Measurements from ENCODE around the gene NCOA1.
"Not testable (repeated sequence)": the region's sequence is repeated elsewhere in the genome, so short reads cannot be mapped to it uniquely, and the experiment has no call there.

The NCOA1 gene

GRCh38 chr2:24533574-24533973 is 42.5 kb downstream of the NCOA1 start:
- not testable (repeated sequence) for DNase-seq (ENCODE audit: low read depth in 1 of 2, low spot score in 1 of 2)

- DNase-seq (ENCODE audit: low read depth in 1 of 2, low spot score in 1 of 2): no peak
Observed at GRCh38 chr2:24538720-24539119, 47.7 kb downstream of the NCOA1 start.

GRCh38 chr2:24539258-24539657 is 48.2 kb downstream of the NCOA1 start:
- DNase-seq (ENCODE audit: low read depth in 1 of 2, low spot score in 1 of 2): no peak

- no peak for DNase-seq (ENCODE audit: low read depth in 1 of 2, low spot score in 1 of 2)
Observed at GRCh38 chr2:24540011-24540477, 49.0 kb downstream of the NCOA1 start.

GRCh38 chr2:24541621-24542020 is 50.6 kb downstream of the NCOA1 start:
- DNase-seq (ENCODE audit: low read depth in 1 of 2, low spot score in 1 of 2): no peak

- no peak for DNase-seq (ENCODE audit: low read depth in 1 of 2, low spot score in 1 of 2)
Observed at GRCh38 chr2:24542269-24542872, 51.3 kb downstream of the NCOA1 start.

- no peak for DNase-seq (ENCODE audit: low read depth in 1 of 2, low spot score in 1 of 2)
Observed at GRCh38 chr2:24543252-24543651, 52.2 kb downstream of the NCOA1 start.

GRCh38 chr2:24544456-24545115 is 53.5 kb downstream of the NCOA1 start:
- no peak for DNase-seq (ENCODE audit: low read depth in 1 of 2, low spot score in 1 of 2)

GRCh38 chr2:24546669-24547068 is 55.6 kb downstream of the NCOA1 start:
- DNase-seq (ENCODE audit: low read depth in 1 of 2, low spot score in 1 of 2): no peak

GRCh38 chr2:24548058-24548457 is 57.0 kb downstream of the NCOA1 start:
- no peak for DNase-seq (ENCODE audit: low read depth in 1 of 2, low spot score in 1 of 2)

- DNase-seq (ENCODE audit: low read depth in 1 of 2, low spot score in 1 of 2): not testable (repeated sequence)
Observed at GRCh38 chr2:24550301-24550700, 59.2 kb downstream of the NCOA1 start.

- no peak for DNase-seq (ENCODE audit: low read depth in 1 of 2, low spot score in 1 of 2)
Observed at GRCh38 chr2:24551016-24551415, 60.0 kb downstream of the NCOA1 start.

GRCh38 chr2:24552836-24553235 is 61.8 kb downstream of the NCOA1 start:
- DNase-seq (ENCODE audit: low read depth in 1 of 2, low spot score in 1 of 2): no peak

GRCh38 chr2:24558781-24559472 is 67.9 kb downstream of the NCOA1 start:
- no peak for DNase-seq (ENCODE audit: low read depth in 1 of 2, low spot score in 1 of 2)

- no peak for DNase-seq (ENCODE audit: low read depth in 1 of 2, low spot score in 1 of 2)
Observed at GRCh38 chr2:24559473-24560113, 68.5 kb downstream of the NCOA1 start.

GRCh38 chr2:24565537-24565936 is 74.5 kb downstream of the NCOA1 start:
- no peak for DNase-seq (ENCODE audit: low read depth in 1 of 2, low spot score in 1 of 2)

GRCh38 chr2:24566209-24566608 is 75.2 kb downstream of the NCOA1 start:
- no peak for DNase-seq (ENCODE audit: low read depth in 1 of 2, low spot score in 1 of 2)

GRCh38 chr2:24566630-24567029 is 75.6 kb downstream of the NCOA1 start:
- no peak for DNase-seq (ENCODE audit: low read depth in 1 of 2, low spot score in 1 of 2)

- no peak for DNase-seq (ENCODE audit: low read depth in 1 of 2, low spot score in 1 of 2)
Observed at GRCh38 chr2:24568551-24568950, 77.5 kb downstream of the NCOA1 start.

GRCh38 chr2:24569565-24569964 is 78.5 kb downstream of the NCOA1 start:
- not testable (repeated sequence) for DNase-seq (ENCODE audit: low read depth in 1 of 2, low spot score in 1 of 2)

GRCh38 chr2:24570225-24570624 is 79.2 kb downstream of the NCOA1 start:
- no peak for DNase-seq (ENCODE audit: low read depth in 1 of 2, low spot score in 1 of 2)

Measured in activated CD4-positive, alpha-beta T cell treated with anti-CD3 and anti-CD28 coated beads, Interleukin-2, amount 50 U/mL, for 24 hours (primary cell).